ENCODE measurements around the gene LRFN4. TPM values are rescaled to one million over a fixed set of nuclear protein-coding genes. Genes with fewer than 3 reads are reported as not detected.

The LRFN4 gene
- total RNA-seq, 1 experiment from 2014 or later, result 70.3 TPM

GRCh38 chr11:66877588-66878385 lies 20.9 kb downstream of the LRFN4 start:
- Mint-ChIP-seq H3K4me1 (peaks cover 34% of the 10 kb centered on the region), H3K27me3 (ENCODE audit: low read depth) (no peaks in the 10 kb centered on the region), H3K9me3 (no peaks in the 10 kb centered on the region), H3K4me3 (no peak overlapping the region), H3K36me3 (no peaks in the 10 kb centered on the region), H3K27ac (peak overlapping the region; percentile 54)
- TF ChIP-seq CREM (CRISPR knock-in tag; IDR thresholded peaks at IDR 0.05), result no peak
- CTCF ChIA-PET, result interaction anchor here (0.8 to 3.7 kb wide), 5 partner anchors 10 to 144 kb away, joined by 3 to 28 read pairs (median 5); partner anchors contain the start of gene C11orf86
- ATAC-seq, result no peak
- POLR2A ChIA-PET, result no interaction called here
- no peak for DNase-seq (ENCODE audit: low spot score)

- no peak for ATAC-seq
- POLR2A ChIA-PET, result interaction anchor here (0.7 kb wide), 1 partner anchor 37 kb away, joined by 3 read pairs; no protein-coding TSS in a partner anchor
- peaks cover 38% of the 10 kb centered on the region for H3K4me1 Mint-ChIP-seq
- CTCF ChIA-PET, result interaction anchor here (0.8 to 3.7 kb wide), 6 partner anchors 11 to 201 kb away, joined by 3 to 28 read pairs (median 4); partner anchors contain the start of genes C11orf86 and RBM4B
- H3K27ac Mint-ChIP-seq, result peak overlapping the region; percentile 54; the same call in 1 of the 2 replicates
- no peak overlapping the region for H3K4me3 Mint-ChIP-seq
- DNase-seq (ENCODE audit: low spot score), result no peak
- H3K27me3 Mint-ChIP-seq (ENCODE audit: low read depth), result no peaks in the 10 kb centered on the region
- H3K36me3 Mint-ChIP-seq, result no peaks in the 10 kb centered on the region
- H3K9me3 Mint-ChIP-seq, result no peaks in the 10 kb centered on the region
- TF ChIP-seq EMX1 (CRISPR knock-in tag; IDR thresholded peaks at IDR 0.05) (no peak), SMAD4 (CRISPR knock-in tag; IDR thresholded peaks at IDR 0.05) (no peak), TP53 (CRISPR knock-in tag; IDR thresholded peaks at IDR 0.05) (no peak)
Measured at GRCh38 chr11:66878474-66878873, 21.6 kb downstream of the LRFN4 start.

- CTCF ChIA-PET, result interaction anchor here (1.3 to 3.7 kb wide), 6 partner anchors 12 to 201 kb away, joined by 3 to 28 read pairs (median 4); partner anchors contain the start of genes C11orf86 and RBM4B
- Mint-ChIP-seq H3K4me3 (no peak overlapping the region), H3K27ac (no peak overlapping the region), H3K4me1 (peaks cover 39% of the 10 kb centered on the region), H3K9me3 (no peaks in the 10 kb centered on the region), H3K27me3 (ENCODE audit: low read depth) (no peaks in the 10 kb centered on the region), H3K36me3 (no peaks in the 10 kb centered on the region)
- no peak for ATAC-seq
- POLR2A ChIA-PET, result interaction anchor here (0.7 kb wide), 1 partner anchor 36 kb away, joined by 3 read pairs; no protein-coding TSS in a partner anchor
- TF ChIP-seq ZNF138 (CRISPR knock-in tag; conservative IDR thresholded peaks at IDR 0.05) (no peak), CREM (CRISPR knock-in tag; IDR thresholded peaks at IDR 0.05) (no peak)
- no peak for DNase-seq (ENCODE audit: low spot score)
Measured at GRCh38 chr11:66879000-66879399, 22.1 kb downstream of the LRFN4 start.

- Mint-ChIP-seq H3K27me3 (ENCODE audit: low read depth) (no peaks in the 10 kb centered on the region), H3K27ac (peak overlapping the region; percentile 69), H3K4me3 (no peak overlapping the region), H3K9me3 (no peaks in the 10 kb centered on the region), H3K36me3 (no peaks in the 10 kb centered on the region), H3K4me1 (peaks cover 39% of the 10 kb centered on the region)
- ATAC-seq (no peak), DNase-seq (ENCODE audit: low spot score) (no peak)
- ChIA-PET CTCF (interaction anchor here (1.3 to 3.7 kb wide), 6 partner anchors 12 to 202 kb away, joined by 3 to 28 read pairs (median 4); partner anchors contain the start of genes C11orf86 and RBM4B), POLR2A (no interaction called here)
- TF ChIP-seq PRDM15 (CRISPR knock-in tag; IDR thresholded peaks at IDR 0.05) (0 out of 2 replicates have a peak, but pooled peaks have one; percentile 26), JAZF1 (CRISPR knock-in tag; IDR thresholded peaks at IDR 0.05) (no peak), ZNF671 (CRISPR knock-in tag; IDR thresholded peaks at IDR 0.05) (no peak)
Measured at GRCh38 chr11:66879583-66879982, 22.7 kb downstream of the LRFN4 start.

DNA sequence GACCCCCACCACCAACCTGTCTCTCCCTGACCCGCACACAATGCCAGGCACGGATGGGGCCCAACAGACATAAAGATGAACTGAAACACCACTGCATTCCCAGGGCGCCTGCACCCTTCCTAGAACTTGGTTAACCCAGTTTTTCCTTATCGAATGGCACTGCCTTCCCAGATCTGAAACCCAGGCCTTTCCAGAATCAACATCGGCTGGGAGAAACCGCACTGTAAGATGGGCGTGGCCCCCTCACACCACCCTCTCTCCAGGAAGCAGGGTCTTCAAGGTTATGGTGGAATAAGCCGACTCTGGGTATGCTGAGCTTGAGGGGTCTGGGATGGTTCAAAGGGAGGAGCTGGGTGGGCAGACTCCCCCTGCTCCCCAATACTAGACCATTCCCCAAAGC lies 23.1 kb downstream of the LRFN4 start:
- CTCF ChIA-PET, result interaction anchor here (1.0 to 3.8 kb wide), 9 partner anchors 10 to 202 kb away, joined by 3 to 28 read pairs (median 4); partner anchors contain the start of genes C11orf86 and RBM4B
- H3K4me1 Mint-ChIP-seq, result peaks cover 39% of the 10 kb centered on the region
- TF ChIP-seq TEAD4 (CRISPR knock-in tag; IDR thresholded peaks at IDR 0.05) (no peak), PREB (CRISPR knock-in tag; IDR thresholded peaks at IDR 0.05; ENCODE audit: borderline replicate concordance) (no peak), TEAD1 (CRISPR knock-in tag; IDR thresholded peaks at IDR 0.05) (no peak), CTCF (IDR thresholded peaks at IDR 0.05) (no peak)
- TF ChIP-seq, protein P1, sequence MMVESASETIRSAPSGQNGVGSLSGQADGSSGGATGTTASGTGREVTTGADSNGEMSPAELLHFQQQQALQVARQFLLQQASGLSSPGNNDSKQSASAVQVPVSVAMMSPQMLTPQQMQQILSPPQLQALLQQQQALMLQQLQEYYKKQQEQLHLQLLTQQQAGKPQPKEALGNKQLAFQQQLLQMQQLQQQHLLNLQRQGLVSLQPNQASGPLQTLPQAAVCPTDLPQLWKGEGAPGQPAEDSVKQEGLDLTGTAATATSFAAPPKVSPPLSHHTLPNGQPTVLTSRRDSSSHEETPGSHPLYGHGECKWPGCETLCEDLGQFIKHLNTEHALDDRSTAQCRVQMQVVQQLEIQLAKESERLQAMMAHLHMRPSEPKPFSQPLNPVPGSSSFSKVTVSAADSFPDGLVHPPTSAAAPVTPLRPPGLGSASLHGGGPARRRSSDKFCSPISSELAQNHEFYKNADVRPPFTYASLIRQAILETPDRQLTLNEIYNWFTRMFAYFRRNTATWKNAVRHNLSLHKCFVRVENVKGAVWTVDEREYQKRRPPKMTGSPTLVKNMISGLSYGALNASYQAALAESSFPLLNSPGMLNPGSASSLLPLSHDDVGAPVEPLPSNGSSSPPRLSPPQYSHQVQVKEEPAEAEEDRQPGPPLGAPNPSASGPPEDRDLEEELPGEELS (CRISPR knock-in tag; IDR thresholded peaks at IDR 0.05), result no peak
- TF ChIP-seq, protein P2, sequence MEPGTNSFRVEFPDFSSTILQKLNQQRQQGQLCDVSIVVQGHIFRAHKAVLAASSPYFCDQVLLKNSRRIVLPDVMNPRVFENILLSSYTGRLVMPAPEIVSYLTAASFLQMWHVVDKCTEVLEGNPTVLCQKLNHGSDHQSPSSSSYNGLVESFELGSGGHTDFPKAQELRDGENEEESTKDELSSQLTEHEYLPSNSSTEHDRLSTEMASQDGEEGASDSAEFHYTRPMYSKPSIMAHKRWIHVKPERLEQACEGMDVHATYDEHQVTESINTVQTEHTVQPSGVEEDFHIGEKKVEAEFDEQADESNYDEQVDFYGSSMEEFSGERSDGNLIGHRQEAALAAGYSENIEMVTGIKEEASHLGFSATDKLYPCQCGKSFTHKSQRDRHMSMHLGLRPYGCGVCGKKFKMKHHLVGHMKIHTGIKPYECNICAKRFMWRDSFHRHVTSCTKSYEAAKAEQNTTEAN (CRISPR knock-in tag; IDR thresholded peaks at IDR 0.05), result no peak

More for the DNA sequence above, 23.1 kb downstream of the LRFN4 start:
- Mint-ChIP-seq H3K9me3 (no peaks in the 10 kb centered on the region), H3K36me3 (no peaks in the 10 kb centered on the region), H3K27ac (no peak overlapping the region), H3K27me3 (ENCODE audit: low read depth) (no peaks in the 10 kb centered on the region), H3K4me3 (no peak overlapping the region)
- ATAC-seq (no peak), DNase-seq (ENCODE audit: low spot score) (no peak)
- POLR2A ChIA-PET, result no interaction called here

All from WTC11 (cell line).